Heart left ventricle (tissue), 16 donors: ENCODE measurements around the gene BIVM. TPM values are rescaled to one million over a fixed set of nuclear protein-coding genes. Genes with fewer than 3 reads are reported as not detected.

ENCODE experiments used
- ATAC-seq, 4 donors: fragments of 200-7000 bp; cut with Tn5 transposase; one replicate each; pipeline ENCODE4 v1.9.1; 2020 to 2022; ENCODE audit warnings: moderate library complexity in 4 of 4, mild to moderate bottlenecking in 3 of 4, moderate number of reproducible peaks in 1 of 4
- DNase-seq, 5 donors: peaks; one replicate each; pipeline ENCODE4 v3.0.0-alpha.2; 2020
- H3K27ac ChIP-seq, 12 donors: fragments of 200-600 bp; sonication (generic) in 4 of 12; one replicate each; pipeline versions ENCODE4 v1.5.0 to v1.8.0; 2016 to 2022; ENCODE audit warnings: mild to moderate bottlenecking in 2 of 12
- H3K27me3 ChIP-seq, 9 donors: fragments of 200-600 bp; sonication (generic) in 2 of 9; one replicate each; pipeline versions ENCODE4 v1.5.1 to v1.8.0; 2016 to 2022; ENCODE audit warnings: mild to moderate bottlenecking in 3 of 9
- H3K36me3 ChIP-seq, 9 donors: fragments of 200-600 bp; sonication (generic) in 2 of 9; one replicate each; pipeline versions ENCODE4 v1.5.0 to v1.8.0; 2018 to 2022; ENCODE audit warnings: mild to moderate bottlenecking in 2 of 9
- H3K4me1 ChIP-seq, 12 donors: fragments of 200-600 bp; sonication (generic) in 4 of 12; one replicate each; pipeline versions ENCODE4 v1.5.0 to v1.8.0; 2016 to 2022; ENCODE audit warnings: mild to moderate bottlenecking in 3 of 12
- H3K4me3 ChIP-seq, 12 donors: fragments of 200-600 bp; sonication (generic) in 4 of 12; one replicate each; pipeline versions ENCODE4 v1.5.0 to v1.8.0; 2017 to 2022; ENCODE audit warnings: mild to moderate bottlenecking in 9 of 12, moderate library complexity in 4 of 12
- H3K9me3 ChIP-seq, 12 donors: fragments of 200-600 bp; sonication (generic) in 4 of 12; one replicate each; pipeline versions ENCODE4 v1.5.0 to v1.8.0; 2016 to 2022; ENCODE audit warnings: mild to moderate bottlenecking in 1 of 12
- POLR2A ChIP-seq, 2 donors: fragments of 450-650 bp; IDR thresholded peaks; one replicate each; pipeline ENCODE4 v1.6.1; 2017; ENCODE audit warnings: antibody characterized with exemption in 2 of 2, mild to moderate bottlenecking in 2 of 2, moderate library complexity in 2 of 2
- WGBS, 4 donors: extraction: QIAGEN DNeasy Blood & Tissue Kit in 2 of 4; methylation state at CpG; one replicate each; pipeline versions ENCODE4 v1.1.5 to v1.1.7; 2013 to 2018; 5-methylcytosine and 5-hydroxymethylcytosine counted together
- intact Hi-C, 10 donors: fragments of 100-400 bp; cut with DNase I; formaldehyde crosslinking; loops; one replicate each; pipeline versions ENCODE4 v1.11.1 to v1.14.2; 2022
- polyA plus RNA-seq, 2 donors: library from polyadenylated mRNA; stranded (reverse); fragments of 200-250 nt; gene quantifications; one replicate each; pipeline ENCODE4 v1.2.3, GENCODE V29; 2013
- total RNA-seq, 9 donors: library from RNA; depleted of rRNA in 2 of 9; stranded (reverse); fragments of >200 nt in 2 of 9; fragmentation: NEBNext Ultra II Directional in 3 of 9; extraction: Animal tissue kit (Norgen Biotek cat#: 25700) in 3 of 9; gene quantifications; one replicate each; pipeline versions ENCODE4 v1.1.0 to v1.2.4, GENCODE V29; 2016 to 2023
- TF ChIP-seq, protein P1 (sequence below), 12 donors: fragments of 200-600 bp; sonication (generic) in 4 of 12; IDR thresholded peaks; one replicate each; pipeline versions ENCODE4 v1.5.0 to v1.8.0; 2018 to 2022; ENCODE audit warnings: antibody characterized with exemption in 12 of 12, mild to moderate bottlenecking in 5 of 12
- donor health status: ischemic (EF 13 %, LVEDD 7.1; RV severe dilation, severe dysfunction).
- donor health status: healthy with polysubstance abuse.
- donor health status: DM: no; HTN: yes; CAD: no.
- donor health status: DM: no; HTN: no; CAD: no.
- donor health status: ischemic (EF 25% LVEDD 6.9; RV normal size, moderate dysfunction).
- donor health status: ischemic (EF 25% LVEDD 5.7; RV mildly dilated, moderate dysfunction).
- donor health status: healthy.
- donor health status: DM: yes; HTN: yes; CAD: no.
- donor health status: ischemic (EF 35%, LVEDD 5.7; RV mildly dilated, moderate dysfunction).
- donor health status: nonischemic (EF 11% LVEDD 7.7; RV severe dilation, severe dysfunction).
- donor health status: DM: yes; HTN: yes; CAD: no.
- donor health status: PGD.
- donor health status: ischemic (EF 29% LVEDD 5.4; RV normal size, mild dysfunction).
- donor health status: nonischemic (EF 23%, LVEDD 6.1; RV moderate dilation, normal function).

BIVM gene
- total and polyA plus RNA-seq, 11 donors = 10.3 to 35.7 (median 24.5) TPM

DNA sequence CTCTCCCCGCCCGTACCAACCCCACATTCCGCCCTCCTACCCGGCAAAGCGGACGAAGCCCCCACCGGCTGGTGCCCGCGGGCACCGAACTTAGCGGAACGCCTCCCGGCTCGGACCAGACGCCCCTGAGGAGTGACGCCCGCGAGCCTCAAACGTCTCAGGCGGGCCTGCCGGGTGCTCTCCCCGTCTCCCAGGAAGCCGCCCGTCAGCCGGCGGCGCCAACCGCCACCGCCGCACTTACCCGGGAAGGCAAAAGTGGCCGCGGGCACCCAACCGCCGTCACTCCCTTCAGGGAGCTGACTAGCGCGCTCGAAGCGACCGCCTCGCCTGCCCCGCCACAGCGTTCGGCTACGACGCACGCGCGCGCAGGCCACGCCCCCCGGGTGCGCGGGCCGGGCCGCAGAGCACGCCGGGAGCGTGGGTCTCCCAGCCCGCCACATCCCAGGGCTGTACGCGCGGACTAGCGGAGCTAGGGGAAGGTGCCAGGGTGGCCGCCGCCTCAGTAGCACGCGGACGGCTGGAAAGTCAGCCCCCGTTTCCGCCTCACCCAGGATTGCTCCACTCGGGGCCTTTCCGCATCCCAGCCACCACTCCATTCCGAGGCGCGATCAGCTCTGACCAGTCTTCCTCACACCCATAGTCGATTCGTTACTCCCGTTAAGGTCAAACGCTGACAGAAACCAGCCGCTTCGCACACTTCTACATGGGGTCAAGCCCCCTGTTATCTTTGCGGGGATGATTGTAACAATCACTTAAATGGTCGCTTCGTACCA is 25.3 kb upstream of the BIVM start, which contains the start of gene TEX30:
TEX30 (minus strand) TSS at position 346 of the 773 bp plus-strand sequence. CDS start 3,760 bp downstream, outside the sequence.
- TF ChIP-seq POLR2A (IDR thresholded peaks at IDR 0.05) = peak in 1 of 2 donors; percentile 90
- TF ChIP-seq, protein P1, sequence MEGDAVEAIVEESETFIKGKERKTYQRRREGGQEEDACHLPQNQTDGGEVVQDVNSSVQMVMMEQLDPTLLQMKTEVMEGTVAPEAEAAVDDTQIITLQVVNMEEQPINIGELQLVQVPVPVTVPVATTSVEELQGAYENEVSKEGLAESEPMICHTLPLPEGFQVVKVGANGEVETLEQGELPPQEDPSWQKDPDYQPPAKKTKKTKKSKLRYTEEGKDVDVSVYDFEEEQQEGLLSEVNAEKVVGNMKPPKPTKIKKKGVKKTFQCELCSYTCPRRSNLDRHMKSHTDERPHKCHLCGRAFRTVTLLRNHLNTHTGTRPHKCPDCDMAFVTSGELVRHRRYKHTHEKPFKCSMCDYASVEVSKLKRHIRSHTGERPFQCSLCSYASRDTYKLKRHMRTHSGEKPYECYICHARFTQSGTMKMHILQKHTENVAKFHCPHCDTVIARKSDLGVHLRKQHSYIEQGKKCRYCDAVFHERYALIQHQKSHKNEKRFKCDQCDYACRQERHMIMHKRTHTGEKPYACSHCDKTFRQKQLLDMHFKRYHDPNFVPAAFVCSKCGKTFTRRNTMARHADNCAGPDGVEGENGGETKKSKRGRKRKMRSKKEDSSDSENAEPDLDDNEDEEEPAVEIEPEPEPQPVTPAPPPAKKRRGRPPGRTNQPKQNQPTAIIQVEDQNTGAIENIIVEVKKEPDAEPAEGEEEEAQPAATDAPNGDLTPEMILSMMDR (IDR thresholded peaks at IDR 0.05) = peak in 2 of 12 donors; percentile 16 to 17
- H3K36me3 ChIP-seq = no peaks in the 10 kb centered on the region
- H3K9me3 ChIP-seq = no peaks in the 10 kb centered on the region
- peaks cover 0 to 23% (median 7%) of the 10 kb centered on the region in 12 donors for H3K4me1 ChIP-seq
- H3K4me3 ChIP-seq = peak within 1 kb of the TSS; percentile 51 to 87 (median 81)
- H3K27ac ChIP-seq = peak within 1 kb of the TSS; percentile 45 to 90 (median 82)
- intact Hi-C loops = loop anchor here in 4 of 10 donors (2.0 to 10.0 kb wide), 5 partner anchors 25 to 189 kb away; partner anchors contain the start of genes TPP2 (in 2 of the 4), BIVM (in 1 of the 4) and POGLUT2 (in 1 of the 4)
- WGBS, 4 donors = 1 to 4% (median 2%) methylated on average over 18 to 85 of the region's 85 CpGs
- ATAC-seq = peak; percentile 94 to 100 (median 100)
- no peaks in the 10 kb centered on the region for H3K27me3 ChIP-seq
- DNase-seq = peak; percentile 85 to 94 (median 88)

DNA sequence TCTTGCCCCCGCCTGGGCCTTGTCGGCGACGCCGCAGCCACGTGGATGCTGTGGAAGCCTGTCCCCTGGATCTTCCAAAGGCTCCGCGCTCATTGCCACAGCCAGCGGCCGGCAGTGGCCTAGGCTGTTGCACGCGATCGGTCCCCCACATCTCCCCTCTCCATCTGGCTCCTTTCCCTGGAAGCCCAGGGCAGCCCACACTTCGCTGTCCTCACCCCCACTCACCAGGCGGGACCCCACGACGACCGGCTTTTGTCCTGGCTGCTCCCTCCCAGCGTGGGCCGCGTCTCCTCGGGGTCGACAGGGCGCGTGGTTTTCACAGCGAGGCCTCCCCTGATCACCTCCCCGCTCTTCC is 24.7 kb upstream of the BIVM start:
- no peaks in the 10 kb centered on the region for H3K9me3 ChIP-seq
- H3K36me3 ChIP-seq = no peaks in the 10 kb centered on the region
- H3K27ac ChIP-seq = peak overlapping the region; percentile 45 to 90 (median 82)
- DNase-seq = peak in 2 of 5 donors; percentile 11 to 56
- H3K4me1 ChIP-seq = peaks cover 0 to 23% (median 7%) of the 10 kb centered on the region in 12 donors
- intact Hi-C loops = loop anchor here in 3 of 10 donors (2.0 to 10.0 kb wide), 3 partner anchors 25 to 189 kb away; partner anchors contain the start of genes BIVM (in 1 of the 3), POGLUT2 (in 1 of the 3) and TPP2 (in 1 of the 3)
- H3K27me3 ChIP-seq = no peaks in the 10 kb centered on the region
- TF ChIP-seq, protein P1 (IDR thresholded peaks at IDR 0.05) = no peak
- TF ChIP-seq POLR2A (IDR thresholded peaks at IDR 0.05) = no peak
- peak in 3 of 4 donors; percentile 8 to 16 (median 13) for ATAC-seq
- H3K4me3 ChIP-seq = peak overlapping the region; percentile 51 to 87 (median 81)
- 64 to 80% (median 75%) methylated on average over 27 of the region's 27 CpGs for WGBS, 4 donors

DNA sequence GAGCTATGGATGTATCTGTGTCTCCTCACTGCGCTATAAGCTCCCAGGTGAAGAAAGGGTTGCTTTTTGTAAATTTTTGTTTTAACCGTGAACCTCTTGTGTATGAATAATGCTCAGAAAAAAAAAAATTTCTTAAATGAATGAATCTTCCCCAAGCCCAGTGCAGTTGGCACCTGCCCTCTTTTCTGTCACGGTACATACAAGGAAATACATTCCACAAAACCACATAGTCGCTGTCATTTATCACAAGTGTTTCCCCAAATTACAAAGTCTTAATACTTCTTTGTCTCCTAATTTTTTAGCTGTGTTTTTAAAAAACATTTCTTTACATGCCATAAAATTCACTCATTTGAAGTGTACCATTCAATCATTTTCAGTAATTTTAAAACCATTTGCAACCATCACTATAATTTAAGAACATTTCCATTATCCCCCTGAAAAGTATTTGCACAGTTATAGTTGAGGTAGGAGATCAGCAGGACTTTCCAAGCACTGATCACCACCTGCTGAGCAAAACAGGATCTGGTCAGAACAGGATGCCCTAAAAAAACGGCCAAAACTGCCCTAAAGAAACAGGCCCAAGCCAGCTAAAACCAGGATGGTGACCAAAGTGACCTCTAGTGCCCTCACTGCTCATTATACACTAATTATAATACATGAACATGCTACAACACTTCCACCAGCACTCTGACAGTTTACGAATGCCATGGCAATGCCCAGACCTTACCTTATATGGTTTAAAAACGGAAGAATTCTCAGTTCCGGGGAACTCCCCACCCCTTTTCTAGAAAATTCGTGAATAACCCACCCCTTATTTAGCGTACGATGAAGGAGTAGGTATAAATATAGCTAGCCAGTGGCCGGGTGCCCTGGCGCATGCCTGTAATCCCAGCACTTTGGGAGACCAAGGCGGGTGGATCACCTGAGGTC is 24.1 kb upstream of the BIVM start:
- intact Hi-C loops = loop anchor here in 3 of 10 donors (2.0 to 10.0 kb wide), 3 partner anchors 24 to 190 kb away; partner anchors contain the start of genes BIVM (in 1 of the 3), POGLUT2 (in 1 of the 3) and TPP2 (in 1 of the 3)

More for the DNA sequence above, 24.1 kb upstream of the BIVM start:
- H3K27me3 ChIP-seq = no peaks in the 10 kb centered on the region
- H3K4me3 ChIP-seq = no peak overlapping the region
- no peaks in the 10 kb centered on the region for H3K36me3 ChIP-seq
- DNase-seq (no peak), ATAC-seq (peak in 1 of 4 donors; percentile 3)
- peaks cover 0 to 23% (median 7%) of the 10 kb centered on the region in 12 donors for H3K4me1 ChIP-seq
- H3K27ac ChIP-seq = no peak overlapping the region
- TF ChIP-seq, protein P1 (IDR thresholded peaks at IDR 0.05) = no peak
- H3K9me3 ChIP-seq = no peaks in the 10 kb centered on the region
- 89 to 92% (median 90%) methylated on average over 14 of the region's 14 CpGs for WGBS, 4 donors
